A673 (cell line): Measurements from ENCODE around the gene C10orf105. TPM values are rescaled to one million over a fixed set of nuclear protein-coding genes. Genes with fewer than 3 reads are reported as not detected.

ENCODE experiments used
- BruUV-seq: library from RNA; stranded (reverse); fragments of 400-500 nt; replicated peaks from 2 replicates; lab custom pipeline; 2021; lab: Mats Ljungman, UMichigan
- CTCF ChIA-PET: fragments of 300-600 bp; sonication (Branson Sonifier 250); formaldehyde crosslinking; loops from one replicate; lab custom pipeline; 2022; ENCODE audit warnings: antibody characterized with exemption; lab: Charles Lee
- POLR2A ChIA-PET: fragments of 300-600 bp; sonication (Branson Sonifier 250); formaldehyde crosslinking; loops from one replicate; lab custom pipeline; 2022; ENCODE audit warnings: antibody characterized with exemption; ENCODE audit not compliant: low non-redundant PET; lab: Charles Lee
- DNase-seq: peaks from one replicate; pipeline ENCODE4 v3.0.0-alpha.2; 2015; ENCODE audit warnings: low spot score
- H3K27ac ChIP-seq: fragments of 200-600 bp; sonication (generic); 2 replicates; pipeline ENCODE4 v1.5.1; 2016; ENCODE audit warnings: mixed run types, low read depth, mild to moderate bottlenecking, mixed read lengths, antibody characterized with exemption, low read length; ENCODE audit not compliant: poor library complexity, severe bottlenecking
- H3K27me3 ChIP-seq: fragments of 200-600 bp; sonication (generic); replicated peaks from 2 replicates; pipeline ENCODE4 v1.6.1; 2017; ENCODE audit warnings: mixed run types, low read depth, mild to moderate bottlenecking, mixed read lengths, antibody characterized with exemption, low read length; ENCODE audit not compliant: insufficient read depth, poor library complexity
- H3K36me3 ChIP-seq: fragments of 200-600 bp; sonication (generic); 2 replicates; pipeline ENCODE4 v1.6.1; 2016; ENCODE audit warnings: mixed run types, mild to moderate bottlenecking, mixed read lengths, antibody characterized with exemption, low read length; ENCODE audit not compliant: insufficient read depth, poor library complexity, severe bottlenecking
- H3K4me1 ChIP-seq: fragments of 200-600 bp; sonication (generic); 2 replicates; pipeline ENCODE4 v1.6.1; 2017; ENCODE audit warnings: mixed run types, mild to moderate bottlenecking, mixed read lengths, antibody characterized with exemption, low read length; ENCODE audit not compliant: insufficient read depth, poor library complexity, severe bottlenecking
- H3K4me3 ChIP-seq: fragments of 200-600 bp; sonication (generic); 2 replicates; pipeline ENCODE4 v1.5.1; 2016; ENCODE audit warnings: low read depth, mixed run types, mild to moderate bottlenecking, mixed read lengths, low read length; ENCODE audit not compliant: poor library complexity, severe bottlenecking
- H3K9me3 ChIP-seq: fragments of 200-600 bp; sonication (generic); 2 replicates; pipeline ENCODE4 v1.6.1; 2016; ENCODE audit warnings: mixed run types, low read depth, mild to moderate bottlenecking, mixed read lengths, antibody characterized with exemption, low read length; ENCODE audit not compliant: poor library complexity, severe bottlenecking
- CTCF ChIP-seq: fragments of 300-800, 200-600 bp; sonication (generic); conservative IDR thresholded peaks from 2 replicates; pipeline ENCODE4 v1.5.1; 2017; ENCODE audit warnings: low read depth, mild to moderate bottlenecking, antibody characterized with exemption, low read length, moderate library complexity, mixed read lengths
- EZH2 ChIP-seq: fragments of 200-600 bp; sonication (generic); IDR thresholded peaks from 2 replicates; pipeline ENCODE4 v1.6.1; 2017; ENCODE audit warnings: borderline replicate concordance, low read depth, mild to moderate bottlenecking, mixed read lengths, antibody characterized with exemption, low read length; ENCODE audit not compliant: poor library complexity, severe bottlenecking
- intact Hi-C: fragments of 100-400 bp; cut with micrococcal nuclease; formaldehyde crosslinking; loops from one replicate; pipeline ENCODE4 v1.10.0; 2022; ENCODE audit not compliant: unreplicated experiment
- total RNA-seq: library from RNA; stranded (reverse); gene quantifications from 2 replicates; pipeline ENCODE4 v1.2.3, GENCODE V29; 2021

The C10orf105 gene
- total RNA-seq, 1 experiment from 2014 or later, result not detected

GRCh38 chr10:71735709-71736569 lies 16.4 kb upstream of the C10orf105 start:
- Histone ChIP-seq H3K9me3 (no peaks in the 10 kb centered on the region), H3K4me1 (no peaks in the 10 kb centered on the region), H3K27me3 (no peaks in the 10 kb centered on the region), H3K36me3 (peaks cover 3% of the 10 kb centered on the region), H3K4me3 (no peak overlapping the region), H3K27ac (no peak overlapping the region)
- POLR2A ChIA-PET, result no interaction called here
- no TSS peak for BruUV-seq
- intact Hi-C loops, result no loop called here
- TF ChIP-seq EZH2 (no peak), CTCF (no peak)
- CTCF ChIA-PET, result no interaction called here
- no peak for DNase-seq

- ChIA-PET CTCF (no interaction called here), POLR2A (no interaction called here)
- Histone ChIP-seq H3K36me3 (peaks cover 3% of the 10 kb centered on the region), H3K4me1 (no peaks in the 10 kb centered on the region), H3K27me3 (no peaks in the 10 kb centered on the region), H3K4me3 (no peak overlapping the region), H3K9me3 (no peaks in the 10 kb centered on the region), H3K27ac (no peak overlapping the region)
- BruUV-seq, result no TSS peak
- DNase-seq, result no peak
- TF ChIP-seq CTCF (no peak), EZH2 (no peak)
- intact Hi-C loops, result no loop called here
Observed at GRCh38 chr10:71734797-71735196, 15.2 kb upstream of the C10orf105 start.

GRCh38 chr10:71731791-71732190 lies 12.2 kb upstream of the C10orf105 start:
- POLR2A ChIA-PET, result no interaction called here
- no peaks in the 10 kb centered on the region for H3K27me3 ChIP-seq
- no peak overlapping the region for H3K27ac ChIP-seq
- TF ChIP-seq CTCF (no peak), EZH2 (no peak)
- DNase-seq, result no peak
- intact Hi-C loops, result no loop called here
- no peaks in the 10 kb centered on the region for H3K9me3 ChIP-seq
- no peak overlapping the region for H3K4me3 ChIP-seq
- peaks cover 5% of the 10 kb centered on the region for H3K4me1 ChIP-seq
- BruUV-seq, result no TSS peak
- CTCF ChIA-PET, result no interaction called here
- no peaks in the 10 kb centered on the region for H3K36me3 ChIP-seq
